Activated CD4-positive, alpha-beta T cell treated with anti-CD3 and anti-CD28 coated beads, Interleukin-10, Interleukin-2, amounts not matched to agents 100 ng/mL and 50 ng/mL, durations not matched to agents 16 hours and 8 hours (primary cell): Measurements from ENCODE around the gene PCDHB10.
"Not testable (repeated sequence)": the region's sequence is repeated elsewhere in the genome, so short reads cannot be mapped to it uniquely, and the experiment has no call there.

Experiments used
- DNase-seq: peaks from one replicate; pipeline ENCODE4 v3.0.0-alpha.2; 2020

PCDHB10 gene

DNA sequence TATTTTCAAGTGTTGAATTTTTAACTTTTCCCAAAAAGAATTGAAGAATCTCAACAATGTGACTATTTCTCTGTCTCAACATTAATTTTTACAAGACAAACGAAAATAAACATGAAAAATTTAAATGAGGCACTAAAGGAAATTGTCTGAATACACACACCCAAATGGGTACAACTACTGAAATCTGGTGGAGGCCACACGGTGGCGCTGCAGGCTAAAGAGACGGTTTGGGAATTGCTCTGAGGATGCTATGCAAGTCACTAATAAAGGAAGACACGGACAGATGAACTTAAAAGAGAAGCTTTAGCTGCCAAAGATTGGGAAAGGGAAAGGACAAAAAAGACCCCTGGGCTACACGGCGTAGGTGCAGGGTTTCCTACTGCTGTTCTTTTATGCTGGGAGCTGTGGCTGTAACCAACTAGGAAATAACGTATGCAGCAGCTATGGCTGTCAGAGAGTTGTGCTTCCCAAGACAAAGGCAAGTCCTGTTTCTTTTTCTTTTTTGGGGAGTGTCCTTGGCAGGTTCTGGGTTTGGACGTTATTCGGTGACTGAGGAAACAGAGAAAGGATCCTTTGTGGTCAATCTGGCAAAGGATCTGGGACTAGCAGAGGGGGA, at the start of gene PCDHB10:
TSS of gene PCDHB10 (plus strand) at position 244 of the 616 bp plus-strand sequence. CDS start at position 444, 200 bp downstream.
- peak; percentile 20 for DNase-seq

DNA sequence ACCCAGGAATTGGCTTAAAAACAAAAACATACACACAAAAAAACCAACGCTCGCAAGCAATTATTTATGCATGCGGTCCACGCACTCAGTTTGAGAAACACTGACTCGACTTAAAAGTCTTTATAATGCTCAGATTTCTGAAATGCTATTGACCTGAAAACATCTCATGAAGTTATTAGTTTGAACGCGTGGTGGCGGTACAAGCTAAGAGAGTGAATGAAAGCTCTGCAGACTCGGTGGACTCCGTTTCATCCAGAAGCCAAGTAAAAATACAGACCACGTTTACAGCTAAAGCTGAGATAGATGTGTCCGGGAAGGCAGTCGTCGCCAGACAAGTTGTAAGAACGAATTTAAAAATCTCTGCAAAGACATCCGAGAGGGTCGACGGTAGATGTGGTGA, 42.3 kb upstream of the PCDHB10 start, which contains the start of gene PCDHB6:
TSS of gene PCDHB6 (plus strand) at position 246 of the 400 bp plus-strand sequence. CDS start 201 bp downstream, outside the sequence.
- peak; percentile 1 for DNase-seq

- no peak for DNase-seq
Measured at GRCh38 chr5:141150224-141150992, 41.7 kb upstream of the PCDHB10 start.

DNA sequence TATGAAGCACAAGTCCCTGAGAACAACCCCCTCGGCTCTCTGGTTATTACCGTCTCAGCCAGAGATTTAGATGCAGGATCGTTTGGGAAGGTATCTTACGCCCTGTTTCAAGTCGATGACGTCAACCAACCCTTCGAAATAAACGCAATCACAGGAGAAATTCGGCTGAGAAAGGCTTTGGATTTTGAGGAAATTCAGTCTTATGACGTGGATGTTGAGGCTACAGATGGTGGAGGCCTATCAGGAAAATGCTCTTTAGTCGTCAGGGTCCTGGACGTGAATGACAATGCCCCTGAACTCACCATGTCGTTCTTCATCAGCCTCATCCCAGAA, 41.2 kb upstream of the PCDHB10 start:
- no peak for DNase-seq

GRCh38 chr5:141151632-141152031, 40.5 kb upstream of the PCDHB10 start:
- not testable (repeated sequence) for DNase-seq

DNA sequence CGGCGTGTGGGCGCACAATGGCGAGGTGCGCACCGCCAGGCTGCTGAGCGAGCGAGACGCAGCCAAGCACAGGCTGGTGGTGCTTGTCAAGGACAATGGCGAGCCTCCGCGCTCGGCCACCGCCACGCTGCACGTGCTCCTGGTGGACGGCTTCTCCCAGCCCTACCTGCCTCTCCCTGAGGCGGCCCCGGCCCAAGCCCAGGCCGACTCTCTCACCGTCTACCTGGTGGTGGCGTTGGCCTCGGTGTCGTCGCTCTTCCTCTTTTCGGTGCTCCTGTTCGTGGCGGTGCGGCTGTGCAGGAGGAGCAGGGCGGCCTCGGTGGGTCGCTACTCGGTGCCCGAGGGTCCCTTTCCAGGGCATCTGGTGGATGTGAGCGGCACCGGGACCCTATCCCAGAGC, 40.1 kb upstream of the PCDHB10 start:
- not testable (repeated sequence) for DNase-seq

- DNase-seq = no peak
Measured at GRCh38 chr5:141155540-141156374, 36.4 kb upstream of the PCDHB10 start.

DNA sequence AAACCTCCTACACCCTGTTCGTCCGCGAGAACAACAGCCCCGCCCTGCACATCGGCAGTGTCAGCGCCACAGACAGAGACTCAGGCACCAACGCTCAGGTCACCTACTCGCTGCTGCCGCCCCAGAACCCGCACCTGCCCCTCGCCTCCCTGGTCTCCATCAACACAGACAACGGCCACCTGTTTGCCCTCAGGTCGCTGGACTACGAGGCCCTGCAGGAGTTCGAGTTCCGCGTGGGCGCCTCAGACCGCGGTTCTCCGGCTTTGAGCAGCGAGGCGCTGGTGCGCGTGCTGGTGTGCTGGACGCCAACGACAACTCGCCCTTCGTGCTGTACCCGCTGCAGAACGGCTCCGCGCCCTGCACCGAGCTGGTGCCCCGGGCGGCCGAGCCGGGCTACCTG, 34.8 kb upstream of the PCDHB10 start:
- DNase-seq = not testable (repeated sequence)

DNA sequence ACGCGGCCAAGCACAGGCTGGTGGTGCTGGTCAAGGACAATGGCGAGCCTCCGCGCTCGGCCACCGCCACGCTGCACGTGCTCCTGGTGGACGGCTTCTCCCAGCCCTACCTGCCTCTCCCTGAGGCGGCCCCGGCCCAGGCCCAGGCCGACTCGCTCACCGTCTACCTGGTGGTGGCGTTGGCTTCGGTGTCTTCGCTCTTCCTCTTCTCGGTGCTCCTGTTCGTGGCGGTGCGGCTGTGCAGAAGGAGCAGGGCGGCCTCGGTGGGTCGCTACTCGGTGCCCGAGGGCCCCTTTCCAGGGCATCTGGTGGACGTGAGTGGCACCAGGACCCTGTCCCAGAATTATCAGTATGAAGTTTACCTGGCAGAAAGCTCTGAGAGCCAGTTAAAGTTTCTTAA, 34.3 kb upstream of the PCDHB10 start:
- DNase-seq = not testable (repeated sequence)

- peak; percentile 3 for DNase-seq
Measured at GRCh38 chr5:141172381-141173204, 19.6 kb upstream of the PCDHB10 start, which contains the start of gene PCDHB7. TSS of gene PCDHB7 (plus strand) at chr5:141172644. CDS start at chr5:141172836, 192 bp downstream.

GRCh38 chr5:141174291-141175104, 17.7 kb upstream of the PCDHB10 start:
- not testable (repeated sequence) for DNase-seq

DNA sequence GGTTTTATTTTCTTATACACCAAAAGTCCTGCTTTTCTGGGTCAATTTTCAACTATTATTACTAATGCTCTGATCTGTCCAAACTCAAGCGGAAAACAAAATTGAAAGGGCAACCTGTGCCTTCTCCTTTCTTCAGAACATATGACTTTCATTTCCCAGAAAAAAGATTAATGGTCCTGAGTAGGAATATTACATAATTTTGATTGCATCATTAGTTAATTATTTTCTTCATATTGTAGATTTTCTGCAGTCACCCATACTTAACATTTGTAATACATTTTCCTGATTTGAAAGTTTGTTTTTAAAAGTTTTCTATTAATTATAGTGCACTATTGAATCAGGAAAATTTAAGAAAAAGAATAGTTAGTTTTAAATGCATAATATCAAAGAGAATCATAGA, 16.2 kb upstream of the PCDHB10 start:
- DNase-seq = no peak

GRCh38 chr5:141177577-141178191, 14.5 kb upstream of the PCDHB10 start, which contains the start of gene PCDHB8:
TSS of gene PCDHB8 (plus strand) at chr5:141177790. CDS start at chr5:141178035, 245 bp downstream.
- DNase-seq = not testable (repeated sequence)

- DNase-seq = not testable (repeated sequence)
Measured at GRCh38 chr5:141179371-141179770, 12.8 kb upstream of the PCDHB10 start.

GRCh38 chr5:141179876-141180275, 12.3 kb upstream of the PCDHB10 start:
- not testable (repeated sequence) for DNase-seq

GRCh38 chr5:141180313-141180712, 11.8 kb upstream of the PCDHB10 start:
- no peak for DNase-seq

DNA sequence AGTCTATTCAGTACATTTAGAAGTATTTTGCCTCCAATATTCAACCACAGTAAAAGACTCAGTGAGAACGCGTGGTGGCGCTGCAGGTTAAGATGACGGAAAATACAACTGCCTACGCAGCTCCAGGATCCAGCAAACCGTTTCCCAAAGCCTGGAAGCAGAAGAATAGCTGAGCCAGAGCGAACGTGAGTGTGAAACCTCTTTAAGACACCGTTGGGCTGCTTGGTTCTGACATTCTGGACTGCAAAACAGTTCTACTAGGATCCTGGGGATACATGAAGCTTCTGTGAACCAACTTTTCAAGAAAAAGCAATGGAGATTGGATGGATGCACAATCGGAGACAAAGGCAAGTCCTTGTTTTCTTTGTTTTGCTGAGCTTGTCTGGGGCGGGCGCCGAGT, 9.9 kb upstream of the PCDHB10 start, which contains the start of gene PCDHB16:
TSS of gene PCDHB16 (plus strand) at position 140 of the 400 bp plus-strand sequence. CDS start at position 313, 173 bp downstream.
- no peak for DNase-seq

DNA sequence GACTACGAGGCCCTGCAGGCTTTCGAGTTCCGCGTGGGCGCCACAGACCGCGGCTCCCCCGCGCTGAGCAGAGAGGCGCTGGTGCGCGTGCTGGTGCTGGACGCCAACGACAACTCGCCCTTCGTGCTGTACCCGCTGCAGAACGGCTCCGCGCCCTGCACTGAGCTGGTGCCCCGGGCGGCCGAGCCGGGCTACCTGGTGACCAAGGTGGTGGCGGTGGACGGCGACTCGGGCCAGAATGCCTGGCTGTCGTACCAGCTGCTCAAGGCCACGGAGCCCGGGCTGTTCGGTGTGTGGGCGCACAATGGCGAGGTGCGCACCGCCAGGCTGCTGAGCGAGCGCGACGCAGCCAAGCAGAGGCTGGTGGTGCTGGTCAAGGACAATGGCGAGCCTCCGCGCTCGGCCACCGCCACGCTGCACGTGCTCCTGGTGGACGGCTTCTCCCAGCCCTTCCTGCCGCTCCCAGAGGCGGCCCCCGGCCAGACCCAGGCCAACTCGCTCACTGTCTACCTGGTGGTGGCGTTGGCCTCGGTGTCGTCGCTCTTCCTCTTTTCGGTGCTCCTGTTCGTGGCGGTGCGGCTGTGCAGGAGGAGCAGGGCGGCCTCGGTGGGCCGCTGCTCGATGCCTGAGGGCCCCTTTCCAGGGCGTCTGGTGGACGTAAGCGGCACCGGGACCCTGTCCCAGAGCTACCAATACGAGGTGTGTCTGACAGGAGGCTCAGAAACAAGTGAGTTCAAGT, 7.9 kb upstream of the PCDHB10 start:
- DNase-seq = not testable (repeated sequence)

DNA sequence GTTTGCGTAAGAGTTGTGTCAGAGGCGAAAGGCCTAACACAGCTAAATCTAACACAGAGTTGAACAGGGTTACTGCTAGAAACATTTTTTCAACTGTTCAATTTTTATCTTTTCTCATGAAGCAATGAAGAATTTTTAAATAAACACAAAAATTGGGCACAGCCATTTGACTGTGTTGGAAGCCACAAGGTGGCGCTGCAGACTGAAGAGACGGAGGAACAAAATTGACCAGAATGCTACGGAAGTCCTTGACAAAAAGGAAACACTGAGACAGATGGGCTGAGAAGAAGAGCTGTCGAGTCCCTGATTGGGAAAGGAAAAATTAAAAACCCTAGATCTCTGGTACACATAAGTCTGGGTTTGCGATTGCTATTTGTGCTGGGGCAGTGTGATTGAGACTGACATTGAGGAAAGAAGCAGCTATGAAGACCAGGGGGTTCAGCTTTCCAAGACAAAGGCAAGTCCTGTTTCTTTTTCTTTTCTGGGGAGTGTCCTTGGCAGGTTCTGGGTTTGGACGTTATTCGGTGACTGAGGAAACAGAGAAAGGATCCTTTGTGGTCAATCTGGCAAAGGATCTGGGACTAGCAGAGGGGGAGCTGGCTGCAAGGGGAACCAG, 5.1 kb upstream of the PCDHB10 start, which contains the start of gene PCDHB9:
TSS of gene PCDHB9 (plus strand) at position 265 of the 616 bp plus-strand sequence. CDS start at position 423, 158 bp downstream.
- peak; percentile 6 for DNase-seq
